HG03280 (cell line): Measurements from ENCODE around the gene ZNF362.
A peak's percentile ranks its signal among the peaks of the same experiment; 100 is the strongest.

Experiments
- ATAC-seq: cut with Tn5 transposase; IDR thresholded peaks from one replicate; pipeline ENCODE4 v1.9.1; 2021; ENCODE audit warnings: mild to moderate bottlenecking, moderate library complexity; ENCODE audit not compliant: unreplicated experiment

The ZNF362 gene

DNA sequence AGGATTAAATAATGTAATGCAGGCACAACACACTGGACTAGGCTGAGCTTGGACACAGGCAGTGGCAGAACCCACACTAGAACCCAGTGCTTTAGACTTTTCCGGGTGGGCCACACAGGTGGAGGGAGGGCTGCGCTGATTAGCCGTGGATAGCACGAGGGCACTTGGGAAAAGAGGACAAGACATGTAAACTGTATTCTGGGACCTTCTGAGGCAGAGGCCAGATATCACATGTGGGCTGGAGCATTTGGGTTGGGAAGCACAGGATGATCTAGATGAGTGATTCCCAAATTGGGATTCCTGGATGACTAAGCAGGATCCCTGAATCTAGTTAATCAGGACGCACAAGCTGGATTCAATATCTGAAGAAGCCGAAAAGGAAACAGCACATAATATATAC is 84.9 kb downstream of the ZNF362 start:
- ATAC-seq, result no peak

DNA sequence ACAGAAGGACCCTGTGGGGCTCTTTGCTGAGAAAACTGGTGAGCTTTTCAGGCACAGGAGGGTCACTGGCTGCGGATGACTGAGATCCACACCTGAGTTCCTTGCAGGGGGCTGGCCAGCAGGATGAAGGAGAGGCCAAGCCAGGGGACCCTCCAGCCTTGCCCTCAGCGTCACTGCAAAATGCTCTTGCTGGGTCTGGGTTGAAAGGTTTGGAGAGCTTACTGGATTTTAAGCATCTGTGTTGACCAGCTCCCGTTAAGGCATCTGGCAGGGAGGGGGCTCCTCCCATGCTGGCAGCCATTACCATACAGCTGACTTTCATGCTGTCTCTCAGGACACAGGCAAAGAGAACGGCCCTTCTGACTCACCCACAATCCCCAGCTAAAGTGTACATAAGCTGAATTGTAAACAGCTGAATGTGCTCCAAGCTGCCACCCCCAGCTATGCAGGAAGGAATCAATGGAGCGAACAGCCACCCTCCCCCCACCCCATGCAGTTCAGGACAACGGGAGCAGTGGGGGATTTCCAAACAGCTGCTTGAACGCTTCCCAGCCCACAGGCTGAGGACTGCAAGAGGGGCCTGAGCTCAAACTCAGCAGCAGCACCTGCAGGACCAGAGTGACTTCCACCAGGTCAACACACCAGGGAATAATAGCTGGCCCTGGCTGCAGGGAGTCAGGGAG is 85.9 kb downstream of the ZNF362 start:
- ATAC-seq, result no peak

DNA sequence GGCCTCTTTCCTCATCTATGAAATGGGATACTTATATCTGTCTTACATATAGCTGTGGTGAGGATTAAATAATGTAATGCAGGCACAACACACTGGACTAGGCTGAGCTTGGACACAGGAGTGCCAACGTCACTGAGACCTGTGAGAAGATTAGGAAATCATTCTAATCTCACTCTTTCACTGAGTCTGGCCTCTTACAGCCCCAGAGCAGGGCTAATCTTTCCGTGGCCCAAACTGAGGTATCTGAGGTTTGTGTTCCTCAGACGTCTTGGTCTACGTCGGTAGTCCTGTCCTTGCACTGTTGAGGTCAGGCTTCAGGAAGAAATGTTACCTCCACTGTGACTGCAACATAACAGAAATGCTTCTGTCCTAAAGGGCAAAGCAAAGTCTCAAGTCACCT is 87.2 kb downstream of the ZNF362 start:
- no peak for ATAC-seq

DNA sequence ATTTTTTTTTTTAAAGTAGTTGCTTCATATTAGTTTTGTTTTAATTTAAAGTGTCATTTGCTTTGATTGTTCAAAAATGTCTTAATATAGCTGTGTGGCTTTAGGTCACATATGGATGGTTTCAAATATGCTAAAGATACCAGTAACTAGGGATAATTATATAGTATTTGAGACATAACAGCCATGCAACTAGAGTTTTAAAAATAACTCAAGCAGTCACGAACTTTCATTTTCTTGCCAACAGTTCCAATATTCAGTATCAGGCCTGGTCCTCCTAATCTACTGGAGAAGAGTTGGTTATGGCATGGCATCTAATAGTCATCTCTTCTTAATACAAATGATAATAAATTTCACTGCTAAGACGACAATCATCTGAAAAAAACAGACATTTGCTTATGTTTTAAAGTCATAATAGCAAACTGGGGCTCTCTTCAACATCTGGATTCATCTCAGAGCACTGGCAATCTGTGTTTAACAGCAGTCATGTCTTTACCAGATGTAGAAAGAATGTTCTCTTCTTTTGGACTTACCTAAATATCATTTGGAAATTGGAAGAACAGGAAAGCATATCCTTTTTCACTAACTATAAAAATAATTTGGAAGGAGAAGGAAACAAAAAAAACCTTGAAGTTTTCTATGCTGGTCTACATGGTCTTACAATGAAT is 88.7 kb downstream of the ZNF362 start:
- no peak for ATAC-seq

DNA sequence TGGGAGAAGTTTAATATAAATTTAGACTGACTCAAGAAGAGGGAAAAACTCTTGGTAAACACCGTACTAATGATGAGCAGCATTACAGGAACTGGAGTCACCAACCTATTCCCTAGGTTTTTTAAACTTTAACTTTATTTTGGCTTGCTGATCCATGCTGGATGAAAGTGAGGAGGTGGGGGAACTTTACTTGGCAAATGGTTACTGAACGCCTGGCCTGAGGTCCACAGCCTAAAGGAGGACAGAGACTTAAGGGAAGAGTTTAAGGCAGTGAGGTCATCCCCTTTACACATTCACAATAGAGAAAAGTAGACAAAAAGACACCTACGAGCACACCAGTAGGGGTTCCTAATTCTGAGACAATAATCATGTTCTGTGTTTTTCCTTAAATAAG is 90.2 kb downstream of the ZNF362 start:
- ATAC-seq, result no peak

DNA sequence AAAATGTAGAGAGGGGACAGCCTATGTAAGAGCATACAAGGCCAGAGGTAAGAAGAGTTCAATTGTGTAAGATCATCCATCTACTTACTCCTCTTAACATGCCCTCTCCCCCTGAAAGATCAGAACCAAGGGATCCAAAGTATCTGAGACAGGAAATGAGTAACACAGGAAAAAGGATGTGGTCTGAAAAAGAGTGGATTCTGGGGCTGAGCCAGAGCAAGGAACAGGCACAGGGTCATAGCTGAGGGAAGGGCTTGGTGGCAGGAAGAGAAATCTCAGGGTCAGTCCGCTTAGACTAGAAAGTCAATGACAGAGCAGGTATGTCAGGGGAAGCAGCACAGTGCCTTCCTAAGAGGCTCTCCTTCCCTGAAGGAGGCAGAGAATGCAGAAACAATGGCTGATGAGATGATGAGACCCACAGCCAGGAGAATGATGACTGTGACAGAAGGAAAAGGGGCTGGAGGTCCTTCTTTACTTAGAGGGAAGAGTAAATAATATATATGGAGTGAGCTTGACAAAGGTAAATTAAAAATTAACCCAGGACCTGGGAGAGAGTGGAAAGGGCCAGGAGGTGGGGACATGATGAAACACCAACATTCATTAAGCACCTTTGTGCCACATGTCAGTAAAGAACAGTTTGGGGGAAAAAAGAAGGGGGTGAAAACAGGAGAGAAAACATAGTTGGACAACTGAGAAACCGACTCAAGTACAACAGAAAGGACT is 90.8 kb downstream of the ZNF362 start:
- no peak for ATAC-seq

DNA sequence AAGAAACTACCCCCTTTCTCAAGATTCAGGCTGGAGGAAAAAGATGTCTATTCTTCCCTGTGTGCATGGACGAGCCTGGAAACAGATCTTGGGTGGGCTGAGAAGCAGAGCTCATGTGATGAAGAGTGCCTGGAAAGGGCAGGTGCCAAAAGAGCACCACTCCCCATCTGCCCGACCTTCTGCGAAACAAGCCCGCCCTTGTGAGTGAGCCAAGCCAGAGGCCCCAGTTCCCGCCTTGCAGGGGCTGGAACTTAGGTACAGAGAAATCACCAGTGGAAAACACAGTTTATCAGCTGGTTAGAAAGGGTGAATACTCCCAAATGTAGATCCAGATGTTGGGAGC is 91.3 kb downstream of the ZNF362 start:
- ATAC-seq, result no peak

DNA sequence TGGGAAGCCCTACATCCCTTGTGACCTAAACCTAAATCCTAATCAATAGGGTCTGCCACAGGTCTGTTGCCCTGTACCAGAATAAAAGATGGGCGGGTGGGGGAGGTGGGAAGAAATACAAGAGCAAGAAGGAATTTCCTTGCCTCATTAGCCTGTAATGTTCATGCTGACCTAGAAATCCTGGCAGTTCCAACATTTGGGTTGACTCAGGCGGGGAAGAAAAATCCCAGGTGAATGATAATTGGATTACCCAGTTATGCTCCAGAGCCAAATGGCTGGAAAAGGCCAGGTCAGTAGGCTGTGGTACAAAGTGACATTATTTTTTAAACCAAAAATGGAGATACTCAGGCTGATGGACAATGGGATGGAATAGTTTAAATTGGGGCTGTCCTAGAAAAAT is 91.9 kb downstream of the ZNF362 start:
- ATAC-seq, result no peak

DNA sequence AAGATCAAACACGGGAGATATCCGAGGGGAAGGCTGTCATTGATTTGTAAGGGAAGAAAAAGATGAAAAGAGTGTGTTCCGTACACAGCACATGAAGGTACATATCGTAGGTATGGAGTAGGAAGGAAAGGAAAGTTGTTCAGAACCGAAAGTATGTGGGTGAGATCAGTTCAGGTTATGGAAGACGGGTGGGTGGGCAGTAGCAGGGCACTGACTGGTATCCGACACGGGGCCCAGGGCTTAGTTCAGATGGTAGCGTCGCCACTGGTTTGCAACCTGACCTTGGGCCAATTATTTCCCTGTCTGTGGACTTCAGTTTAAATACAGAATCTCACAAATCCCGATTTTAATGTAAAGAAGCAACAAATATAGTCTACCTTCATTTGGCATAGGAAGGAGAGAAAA is 92.4 kb downstream of the ZNF362 start:
- ATAC-seq, result no peak

DNA sequence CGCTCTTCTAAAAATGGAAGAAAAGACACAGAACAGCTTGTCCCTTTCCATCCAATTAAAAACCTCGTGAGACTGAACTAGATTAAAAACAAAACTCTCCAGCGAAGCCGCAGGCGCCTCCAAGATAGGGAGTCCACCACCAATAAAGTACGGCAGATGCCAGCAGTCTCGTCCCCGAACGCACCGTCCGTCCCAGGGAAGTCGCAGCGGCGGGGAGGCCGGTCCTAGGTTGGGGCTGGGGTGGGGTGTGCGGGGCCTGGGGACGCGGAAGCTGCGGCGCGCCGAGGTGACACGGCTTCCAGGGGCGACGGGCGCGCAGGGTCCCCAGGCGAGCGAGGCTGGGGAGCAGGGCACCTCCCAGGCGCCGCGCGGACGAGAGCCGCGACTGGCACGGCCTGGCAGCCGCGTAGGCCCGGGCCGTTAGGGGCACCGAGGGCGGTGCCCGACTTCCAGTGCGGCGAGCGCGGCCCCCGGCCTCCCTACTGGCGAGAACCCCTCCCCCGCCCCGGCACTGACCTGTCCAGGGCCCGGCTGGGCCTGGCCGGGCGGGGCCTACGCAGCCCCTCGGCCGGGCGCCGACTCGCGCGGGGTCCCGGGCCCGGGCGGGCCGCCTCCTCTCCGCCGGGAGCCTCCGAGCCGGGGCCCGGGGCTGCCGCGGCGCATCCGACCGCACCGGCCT is 92.9 kb downstream of the ZNF362 start:
- peak; percentile 35 for ATAC-seq

DNA sequence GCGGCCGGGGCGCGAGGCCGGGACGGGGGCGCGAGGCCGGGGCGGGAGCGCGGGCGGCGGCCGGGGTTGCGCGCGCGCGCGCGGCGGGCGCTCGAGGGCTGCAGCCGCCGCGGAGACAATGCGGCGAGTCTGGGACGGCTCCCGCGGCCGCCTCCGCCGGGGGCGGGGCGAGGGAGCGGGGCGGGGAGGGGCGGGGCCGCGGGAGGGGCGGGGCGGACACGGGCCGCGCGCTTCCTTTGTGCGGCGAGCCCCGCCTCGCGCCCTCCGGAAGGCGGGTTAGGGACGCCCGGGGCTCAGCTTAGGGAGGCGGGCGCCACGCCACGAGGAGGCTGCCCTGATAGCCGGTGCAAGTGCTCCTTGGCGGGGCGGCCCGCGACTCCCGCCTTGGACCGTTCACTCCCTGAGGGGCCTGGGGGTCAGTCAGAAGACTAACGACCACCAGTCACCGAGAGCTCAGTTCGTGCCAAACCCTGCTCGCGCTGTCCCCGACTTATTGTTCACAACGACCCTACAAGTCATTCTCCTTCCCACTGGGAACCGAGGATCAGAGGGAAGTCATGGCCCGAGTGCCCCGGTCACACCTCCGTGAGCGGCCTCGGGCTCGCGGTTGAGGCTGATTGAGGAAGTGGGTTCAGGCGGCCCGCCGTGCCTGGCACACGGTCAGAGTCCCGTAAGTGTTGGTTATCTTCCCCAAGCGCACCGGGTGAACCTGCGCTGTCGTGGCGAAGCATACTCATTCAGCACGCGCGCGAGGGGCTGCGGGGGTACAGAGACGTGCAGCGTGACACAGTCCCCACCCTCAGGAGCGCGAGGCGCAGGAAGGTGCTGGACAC is 93.7 kb downstream of the ZNF362 start:
- ATAC-seq, result peak; percentile 79
